GM04504 (cell line): ENCODE measurements around the gene GJB5.

ENCODE experiments used
- DNase-seq: peaks from one replicate; pipeline ENCODE4 v3.0.0-alpha.2; 2012; ENCODE audit warnings: low read depth

GJB5 gene

GRCh38 chr1:34795916-34796315 lies 41.1 kb downstream of the GJB5 start:
- DNase-seq, result no peak

- DNase-seq, result no peak
Measured at GRCh38 chr1:34796990-34797389, 42.1 kb downstream of the GJB5 start.

GRCh38 chr1:34800214-34800613 lies 45.4 kb downstream of the GJB5 start:
- no peak for DNase-seq

GRCh38 chr1:34803770-34804169 lies 48.9 kb downstream of the GJB5 start:
- no peak for DNase-seq

GRCh38 chr1:34806396-34806795 lies 51.5 kb downstream of the GJB5 start:
- DNase-seq, result peak; percentile 18
